ENCODE results near the gene KCNAB2. TPM values are rescaled to one million over a fixed set of nuclear protein-coding genes. Genes with fewer than 3 reads are reported as not detected.

The KCNAB2 gene
- total and polyA plus RNA-seq, 4 donors: 1.8 to 5.9 (median 4.5) TPM

GRCh38 chr1:6126521-6127067, 80.9 kb downstream of the KCNAB2 start:
- no peak for TF ChIP-seq SP1 (IDR thresholded peaks at IDR 0.05)
- TF ChIP-seq EGR1 (IDR thresholded peaks at IDR 0.05; ENCODE audit: low read depth in 2 of 2): no peak
- no peak for TF ChIP-seq ZBTB33 (IDR thresholded peaks at IDR 0.05)
- DNase-seq (ENCODE audit: low spot score): no peak
- Histone ChIP-seq H3K4me1 (ENCODE audit: control insufficient read depth in 4 of 4, insufficient read depth in 4 of 4, low read length in 3 of 4) (peaks cover 0 to 3% (median 0%) of the 10 kb centered on the region in 4 donors), H3K27ac (ENCODE audit: low read depth in 1 of 2, low read length in 2 of 2) (no peak overlapping the region), H3K9me3 (ENCODE audit: control insufficient read depth in 4 of 4, low read length in 3 of 4) (peaks cover 0 to under 1% (median 0%) of the 10 kb centered on the region in 4 donors), H3K27me3 (ENCODE audit: control insufficient read depth in 4 of 4, insufficient read depth in 4 of 4, low read length in 3 of 4) (peaks cover 0 to 4% (median 1%) of the 10 kb centered on the region in 4 donors), H3K36me3 (ENCODE audit: control insufficient read depth in 4 of 4, insufficient read depth in 3 of 4, low read depth in 1 of 4, low read length in 3 of 4) (no peaks in the 10 kb centered on the region), H3K4me3 (ENCODE audit: low read depth in 1 of 3, low read length in 3 of 3) (no peak overlapping the region), H3K9ac (ENCODE audit: low read depth in 1 of 2, low read length in 2 of 2) (no peak overlapping the region)
- WGBS: 79% methylated on average over 16 of the region's 16 CpGs

GRCh38 chr1:6127587-6128163, 82.0 kb downstream of the KCNAB2 start:
- Histone ChIP-seq H3K9me3 (ENCODE audit: control insufficient read depth in 4 of 4, low read length in 3 of 4) (peaks cover 0 to 6% (median 5%) of the 10 kb centered on the region in 4 donors), H3K9ac (ENCODE audit: low read depth in 1 of 2, low read length in 2 of 2) (no peak overlapping the region), H3K4me1 (ENCODE audit: control insufficient read depth in 4 of 4, insufficient read depth in 4 of 4, low read length in 3 of 4) (peaks cover 0 to 3% (median 0%) of the 10 kb centered on the region in 4 donors), H3K36me3 (ENCODE audit: control insufficient read depth in 4 of 4, insufficient read depth in 3 of 4, low read depth in 1 of 4, low read length in 3 of 4) (no peaks in the 10 kb centered on the region), H3K27me3 (ENCODE audit: control insufficient read depth in 4 of 4, insufficient read depth in 4 of 4, low read length in 3 of 4) (peaks cover 0 to 4% (median 1%) of the 10 kb centered on the region in 4 donors), H3K27ac (ENCODE audit: low read depth in 1 of 2, low read length in 2 of 2) (no peak overlapping the region), H3K4me3 (ENCODE audit: low read depth in 1 of 3, low read length in 3 of 3) (no peak overlapping the region)
- no peak for TF ChIP-seq CTCF (IDR thresholded peaks at IDR 0.05; ENCODE audit: low read depth, low read length, missing input control)
- WGBS: 16% methylated on average over 41 of the region's 41 CpGs
- DNase-seq (ENCODE audit: low spot score): peak; percentile 78

GRCh38 chr1:6128276-6129081, 82.8 kb downstream of the KCNAB2 start:
- H3K27me3 ChIP-seq (ENCODE audit: control insufficient read depth in 4 of 4, insufficient read depth in 4 of 4, low read length in 3 of 4): peaks cover 0 to 4% (median 1%) of the 10 kb centered on the region in 4 donors
- H3K4me3 ChIP-seq (ENCODE audit: low read depth in 1 of 3, low read length in 3 of 3): no peak overlapping the region
- H3K9ac ChIP-seq (ENCODE audit: low read depth in 1 of 2, low read length in 2 of 2): no peak overlapping the region
- no peak for DNase-seq (ENCODE audit: low spot score)
- H3K27ac ChIP-seq (ENCODE audit: low read depth in 1 of 2, low read length in 2 of 2): no peak overlapping the region
- H3K4me1 ChIP-seq (ENCODE audit: control insufficient read depth in 4 of 4, insufficient read depth in 4 of 4, low read length in 3 of 4): peaks cover 0 to 3% (median 0%) of the 10 kb centered on the region in 4 donors
- peaks cover 0 to 6% (median 5%) of the 10 kb centered on the region in 4 donors for H3K9me3 ChIP-seq (ENCODE audit: control insufficient read depth in 4 of 4, low read length in 3 of 4)
- H3K36me3 ChIP-seq (ENCODE audit: control insufficient read depth in 4 of 4, insufficient read depth in 3 of 4, low read depth in 1 of 4, low read length in 3 of 4): no peaks in the 10 kb centered on the region
- WGBS: 91% methylated on average over 34 of the region's 34 CpGs
- TF ChIP-seq JUND (IDR thresholded peaks at IDR 0.05) (no peak), GABPA (IDR thresholded peaks at IDR 0.05 in 1 of 2, conservative IDR thresholded peaks at IDR 0.05 in 1 of 2) (no peak), REST (IDR thresholded peaks at IDR 0.05) (no peak), FOXA1 (IDR thresholded peaks at IDR 0.05) (no peak), RXRA (IDR thresholded peaks at IDR 0.05) (no peak), HNF4G (IDR thresholded peaks at IDR 0.05) (no peak), EGR1 (IDR thresholded peaks at IDR 0.05; ENCODE audit: low read depth in 2 of 2) (no peak), TAF1 (conservative IDR thresholded peaks at IDR 0.05) (no peak), ZBTB33 (IDR thresholded peaks at IDR 0.05) (no peak), YY1 (IDR thresholded peaks at IDR 0.05) (no peak), HNF4A (conservative IDR thresholded peaks at IDR 0.05) (no peak), SP1 (IDR thresholded peaks at IDR 0.05) (no peak), FOXA2 (IDR thresholded peaks at IDR 0.05) (no peak)

Measured in liver (tissue), 9 donors.